OCI-LY7 (cell line): Measurements from ENCODE around the gene KAZALD1. TPM values are rescaled to one million over a fixed set of nuclear protein-coding genes. Genes with fewer than 3 reads are reported as not detected.

Experiments
- BruUV-seq: library from RNA; stranded (reverse); fragments of 400-500 nt; replicated peaks from 2 replicates; lab custom pipeline; 2021; lab: Mats Ljungman, UMichigan
- CTCF ChIA-PET: fragments of 300-600 bp; sonication (Branson Sonifier 250); formaldehyde crosslinking; loops from one replicate; lab custom pipeline; 2022; ENCODE audit warnings: antibody characterized with exemption; ENCODE audit not compliant: unreplicated experiment; lab: Charles Lee
- POLR2A ChIA-PET: fragments of 300-600 bp; sonication (Branson Sonifier 250); formaldehyde crosslinking; loops from one replicate; lab custom pipeline; 2022; ENCODE audit warnings: antibody characterized with exemption; lab: Charles Lee
- DNase-seq: peaks from one replicate; pipeline ENCODE4 v3.0.0-alpha.2; 2015; ENCODE audit warnings: low spot score
- H2AFZ ChIP-seq: fragments of 200-600 bp; sonication (generic), shearing (Covaris generic); 2 replicates; pipeline ENCODE4 v1.6.1; 2014; ENCODE audit warnings: mild to moderate bottlenecking, antibody characterized with exemption, low read length, moderate library complexity
- H3K27ac ChIP-seq: fragments of 200-600 bp; sonication (generic); 2 replicates; pipeline ENCODE4 v1.5.1; 2014; ENCODE audit warnings: mixed run types, low read depth, mild to moderate bottlenecking, moderate library complexity, low read length, inconsistent platforms; ENCODE audit not compliant: poor library complexity, severe bottlenecking
- H3K36me3 ChIP-seq: fragments of 200-600 bp; sonication (generic); 2 replicates; pipeline ENCODE4 v1.6.1; 2014; ENCODE audit warnings: mild to moderate bottlenecking, antibody characterized with exemption, low read length, moderate library complexity, mixed read lengths; ENCODE audit not compliant: insufficient read depth
- H3K4me1 ChIP-seq: fragments of 200-600 bp; sonication (generic); 2 replicates; pipeline ENCODE4 v1.5.1; 2014; ENCODE audit warnings: mild to moderate bottlenecking, low read length; ENCODE audit not compliant: insufficient read depth, poor library complexity, severe bottlenecking
- H3K4me2 ChIP-seq: fragments of 200-600 bp; sonication (generic); 2 replicates; pipeline ENCODE4 v1.6.1; 2014; ENCODE audit warnings: mild to moderate bottlenecking, low read length
- H3K4me3 ChIP-seq: fragments of 200-600 bp; sonication (generic); 2 replicates; pipeline ENCODE4 v1.5.1; 2014; ENCODE audit warnings: mild to moderate bottlenecking, low read depth, low read length; ENCODE audit not compliant: poor library complexity, severe bottlenecking
- H3K79me2 ChIP-seq: fragments of 200-600 bp; sonication (generic); 2 replicates; pipeline ENCODE4 v1.6.1; 2016; ENCODE audit warnings: low read depth, mild to moderate bottlenecking, low read length, moderate library complexity, mixed read lengths; ENCODE audit not compliant: insufficient read depth
- H3K9me2 ChIP-seq: fragments of 200-600 bp; sonication (generic); 2 replicates; pipeline ENCODE4 v1.6.1; 2016; ENCODE audit warnings: mild to moderate bottlenecking, low read length, mixed read lengths; ENCODE audit not compliant: insufficient read depth
- H3K9me3 ChIP-seq: fragments of 200-600 bp; sonication (generic); 2 replicates; pipeline ENCODE4 v1.6.1; 2014; ENCODE audit warnings: mild to moderate bottlenecking, mixed run types, low read length, mixed read lengths
- H4K20me1 ChIP-seq: fragments of 200-600 bp; sonication (generic); 2 replicates; pipeline ENCODE4 v1.6.1; 2014; ENCODE audit warnings: mild to moderate bottlenecking, antibody characterized with exemption, low read length, moderate library complexity, mixed read lengths; ENCODE audit not compliant: insufficient read depth
- EZH2phosphoT487 ChIP-seq: fragments of 200-600 bp; sonication (generic); IDR thresholded peaks from 2 replicates; pipeline ENCODE4 v1.6.1; 2018; ENCODE audit warnings: low read depth, borderline replicate concordance, mild to moderate bottlenecking, mixed run types, antibody characterized with exemption, low read length, moderate library complexity, mixed read lengths
- intact Hi-C: fragments of 100-400 bp; cut with micrococcal nuclease; formaldehyde crosslinking; loops from one replicate; pipeline ENCODE4 v1.10.0; 2022; ENCODE audit not compliant: unreplicated experiment
- total RNA-seq, 2 experiments: library from RNA; depleted of rRNA in 1 of 2; stranded (reverse); fragments of >200 nt in 1 of 2; shearing (Covaris generic) in 1 of 2; gene quantifications; 2 replicates each; pipeline ENCODE4 v1.2.3, GENCODE V29; 2014 to 2022
- TF ChIP-seq, protein P1 (sequence below): fragments of 200-600 bp; sonication (generic); conservative IDR thresholded peaks from 2 replicates; pipeline ENCODE4 v1.5.1; 2014; ENCODE audit warnings: mild to moderate bottlenecking, antibody characterized with exemption, low read length, moderate library complexity, mixed read lengths

The KAZALD1 gene
- total RNA-seq, 2 experiments from 2014 or later: 18.8 to 36.4 TPM

DNA sequence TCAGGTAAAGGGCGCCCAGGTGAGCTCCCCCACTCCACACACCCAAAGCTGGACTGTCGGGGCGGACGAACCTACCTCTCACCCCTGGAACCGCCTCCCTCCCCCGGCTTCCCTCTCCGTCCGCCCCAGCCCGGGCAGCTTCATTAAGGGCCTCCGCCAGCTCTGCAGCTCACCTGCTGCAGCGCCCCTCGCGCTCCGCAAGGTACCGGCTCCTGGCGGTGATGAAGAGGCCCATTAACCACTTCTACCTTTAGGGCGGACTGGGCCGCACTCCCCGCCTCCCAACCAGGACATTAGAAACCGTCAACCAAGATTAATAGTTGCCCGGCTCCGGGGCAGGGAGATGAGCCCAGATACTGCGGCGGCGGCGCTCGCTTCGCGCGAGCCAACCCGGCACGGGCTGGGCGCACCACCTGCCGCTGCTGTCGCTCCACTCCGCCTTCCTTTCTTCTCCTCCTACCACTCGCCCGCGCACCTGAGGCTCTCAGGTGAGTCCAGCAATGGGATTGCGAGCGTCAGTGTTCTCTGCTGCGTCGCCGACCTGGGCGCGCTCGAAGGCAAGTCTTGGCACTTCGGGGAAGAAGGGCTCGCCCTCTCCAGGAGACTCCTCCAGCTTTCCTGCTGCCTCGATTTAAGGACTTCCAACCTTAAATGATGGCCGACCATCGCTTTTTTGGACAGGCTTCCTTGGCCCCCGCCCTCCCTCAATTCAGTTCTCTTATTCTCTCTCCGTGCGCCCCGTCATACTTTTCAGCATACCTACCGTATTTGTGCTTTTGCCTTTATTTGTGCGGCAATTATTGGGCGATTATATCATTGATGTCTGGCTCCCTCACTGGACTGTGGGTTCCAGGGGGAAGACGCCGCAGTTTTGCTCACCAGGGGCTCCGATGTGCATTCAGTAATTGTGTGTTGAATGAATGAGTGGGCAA lies 13.6 kb upstream of the KAZALD1 start:
- BruUV-seq: no TSS peak
- Histone ChIP-seq H3K4me3 (no peak overlapping the region), H3K36me3 (no peaks in the 10 kb centered on the region), H3K4me1 (peaks cover 39% of the 10 kb centered on the region), H2AFZ (no peak overlapping the region), H3K9me2 (no peaks in the 10 kb centered on the region), H3K9me3 (no peaks in the 10 kb centered on the region), H4K20me1 (0 out of 2 replicates have a peak, but pooled peaks cover under 1% of the 10 kb centered on the region), H3K79me2 (0 out of 2 replicates have a peak, but pooled peaks cover 3% of the 10 kb centered on the region), H3K27ac (no peak overlapping the region), H3K4me2 (no peak overlapping the region)
- no peak for DNase-seq
- POLR2A ChIA-PET: no interaction called here
- intact Hi-C loops: no loop called here
- CTCF ChIA-PET: no interaction called here
- TF ChIP-seq, protein P1, sequence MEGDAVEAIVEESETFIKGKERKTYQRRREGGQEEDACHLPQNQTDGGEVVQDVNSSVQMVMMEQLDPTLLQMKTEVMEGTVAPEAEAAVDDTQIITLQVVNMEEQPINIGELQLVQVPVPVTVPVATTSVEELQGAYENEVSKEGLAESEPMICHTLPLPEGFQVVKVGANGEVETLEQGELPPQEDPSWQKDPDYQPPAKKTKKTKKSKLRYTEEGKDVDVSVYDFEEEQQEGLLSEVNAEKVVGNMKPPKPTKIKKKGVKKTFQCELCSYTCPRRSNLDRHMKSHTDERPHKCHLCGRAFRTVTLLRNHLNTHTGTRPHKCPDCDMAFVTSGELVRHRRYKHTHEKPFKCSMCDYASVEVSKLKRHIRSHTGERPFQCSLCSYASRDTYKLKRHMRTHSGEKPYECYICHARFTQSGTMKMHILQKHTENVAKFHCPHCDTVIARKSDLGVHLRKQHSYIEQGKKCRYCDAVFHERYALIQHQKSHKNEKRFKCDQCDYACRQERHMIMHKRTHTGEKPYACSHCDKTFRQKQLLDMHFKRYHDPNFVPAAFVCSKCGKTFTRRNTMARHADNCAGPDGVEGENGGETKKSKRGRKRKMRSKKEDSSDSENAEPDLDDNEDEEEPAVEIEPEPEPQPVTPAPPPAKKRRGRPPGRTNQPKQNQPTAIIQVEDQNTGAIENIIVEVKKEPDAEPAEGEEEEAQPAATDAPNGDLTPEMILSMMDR: no peak
- TF ChIP-seq EZH2phosphoT487: no peak

GRCh38 chr10:101050208-101051069 lies 11.3 kb upstream of the KAZALD1 start:
- H3K4me1 ChIP-seq: peaks cover 42% of the 10 kb centered on the region
- BruUV-seq: no TSS peak
- ChIA-PET CTCF (interaction anchor here (0.5 to 1.7 kb wide), 11 partner anchors 8 to 1070 kb away, joined by 3 to 6 read pairs (median 4); partner anchors contain the start of gene KAZALD1), POLR2A (interaction anchor here (0.7 to 2.9 kb wide), 5 partner anchors 7 to 31 kb away, joined by 3 to 19 read pairs (median 5); partner anchors contain the start of gene KAZALD1)
- H3K9me3 ChIP-seq: no peaks in the 10 kb centered on the region
- H4K20me1 ChIP-seq: peaks cover 13% of the 10 kb centered on the region; the same call in 1 of the 2 replicates
- TF ChIP-seq, protein P1: peak; percentile 96
- TF ChIP-seq EZH2phosphoT487: no peak
- H3K4me3 ChIP-seq: peak overlapping the region; percentile 50
- peak overlapping the region; percentile 44 for H3K27ac ChIP-seq
- peaks cover 22% of the 10 kb centered on the region; the same call in 1 of the 2 replicates for H3K79me2 ChIP-seq
- peaks cover 14% of the 10 kb centered on the region for H3K36me3 ChIP-seq
- DNase-seq: peak; percentile 83
- H3K4me2 ChIP-seq: peak overlapping the region; percentile 69
- H2AFZ ChIP-seq: no peak overlapping the region; the same call in 1 of the 2 replicates
- H3K9me2 ChIP-seq: no peaks in the 10 kb centered on the region
- intact Hi-C loops: loop anchor here (2.0 kb wide), 1 partner anchor 16 kb away; no protein-coding TSS in a partner anchor
